ENCODE data around the gene INSRR.

Gene INSRR

GRCh38 chr1:156823210-156823790, 35.6 kb downstream of the INSRR start:
- H3K27ac ChIP-seq (ENCODE audit: low read depth, low read length), result no peak overlapping the region
- no peaks in the 10 kb centered on the region for H3K9me2 ChIP-seq (replicated peaks; ENCODE audit: insufficient read depth, low read length)
- TF ChIP-seq EZH2phosphoT487 (conservative IDR thresholded peaks at IDR 0.05; ENCODE audit: low read length), result no peak
- TF ChIP-seq CTCF (IDR thresholded peaks at IDR 0.05; ENCODE audit: insufficient read depth, low read length, poor library complexity, severe bottlenecking), result no peak
- H2AFZ ChIP-seq (ENCODE audit: low read depth, low read length, severe bottlenecking), result no peak overlapping the region
- H3K4me3 ChIP-seq (ENCODE audit: insufficient read depth, low read length, poor library complexity, severe bottlenecking), result no peak overlapping the region
- H3F3A ChIP-seq (ENCODE audit: insufficient read depth), result no peaks in the 10 kb centered on the region
- H3K27me3 ChIP-seq (ENCODE audit: low read length), result no peaks in the 10 kb centered on the region
- H3K9me3 ChIP-seq (ENCODE audit: insufficient read depth, low read length), result no peaks in the 10 kb centered on the region
- no peaks in the 10 kb centered on the region for H4K20me1 ChIP-seq (ENCODE audit: low read depth, low read length)
- no peak overlapping the region for H3K4me2 ChIP-seq (ENCODE audit: low read depth, low read length, poor library complexity, severe bottlenecking)
- no peaks in the 10 kb centered on the region for H3K79me2 ChIP-seq (ENCODE audit: insufficient read depth, low read length)
- H3K9ac ChIP-seq (ENCODE audit: low read length), result no peak overlapping the region
- no peaks in the 10 kb centered on the region for H3K36me3 ChIP-seq (ENCODE audit: low read length)

- Histone ChIP-seq H3K9ac (ENCODE audit: low read length) (no peak overlapping the region), H3K9me2 (replicated peaks; ENCODE audit: insufficient read depth, low read length) (no peaks in the 10 kb centered on the region), H2AFZ (ENCODE audit: low read depth, low read length, severe bottlenecking) (no peak overlapping the region), H3K9me3 (ENCODE audit: insufficient read depth, low read length) (no peaks in the 10 kb centered on the region), H3K36me3 (ENCODE audit: low read length) (no peaks in the 10 kb centered on the region), H3K79me2 (ENCODE audit: insufficient read depth, low read length) (no peaks in the 10 kb centered on the region), H3K4me3 (ENCODE audit: insufficient read depth, low read length, poor library complexity, severe bottlenecking) (no peak overlapping the region), H3F3A (ENCODE audit: insufficient read depth) (no peaks in the 10 kb centered on the region), H3K4me2 (ENCODE audit: low read depth, low read length, poor library complexity, severe bottlenecking) (no peak overlapping the region), H4K20me1 (ENCODE audit: low read depth, low read length) (no peaks in the 10 kb centered on the region), H3K27me3 (ENCODE audit: low read length) (no peaks in the 10 kb centered on the region), H3K27ac (ENCODE audit: low read depth, low read length) (no peak overlapping the region)
- TF ChIP-seq EZH2phosphoT487 (conservative IDR thresholded peaks at IDR 0.05; ENCODE audit: low read length), result no peak
- no peak for TF ChIP-seq CTCF (IDR thresholded peaks at IDR 0.05; ENCODE audit: insufficient read depth, low read length, poor library complexity, severe bottlenecking)
Observed at GRCh38 chr1:156822680-156823079, 36.2 kb downstream of the INSRR start.

DNA sequence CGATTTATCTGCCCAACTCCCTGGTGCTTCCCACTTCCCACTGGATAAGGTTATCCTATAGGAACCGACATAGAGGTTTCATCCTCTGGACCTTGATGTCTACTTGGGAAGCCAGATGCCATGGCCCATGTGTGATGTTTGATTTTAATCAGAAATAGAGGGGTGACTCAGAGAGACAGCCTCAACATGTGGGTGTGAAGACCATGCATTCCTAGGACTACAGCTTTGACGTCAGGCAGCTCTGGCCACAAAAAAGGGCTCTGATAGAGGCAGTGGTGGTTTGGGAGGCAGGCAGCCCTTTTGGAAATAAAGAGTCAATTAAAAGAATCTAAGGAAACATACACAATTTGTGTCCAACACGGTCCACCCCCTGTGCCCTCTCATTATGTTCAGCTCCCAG, 37.1 kb downstream of the INSRR start:
- TF ChIP-seq CTCF (IDR thresholded peaks at IDR 0.05; ENCODE audit: insufficient read depth, low read length, poor library complexity, severe bottlenecking), result no peak
- no peak for TF ChIP-seq EZH2phosphoT487 (conservative IDR thresholded peaks at IDR 0.05; ENCODE audit: low read length)
- H3K4me2 ChIP-seq (ENCODE audit: low read depth, low read length, poor library complexity, severe bottlenecking), result no peak overlapping the region

More for the DNA sequence above, 37.1 kb downstream of the INSRR start:
- no peaks in the 10 kb centered on the region for H3F3A ChIP-seq (ENCODE audit: insufficient read depth)
- no peaks in the 10 kb centered on the region for H3K9me2 ChIP-seq (replicated peaks; ENCODE audit: insufficient read depth, low read length)
- no peak overlapping the region for H3K27ac ChIP-seq (ENCODE audit: low read depth, low read length)
- no peak overlapping the region for H3K4me3 ChIP-seq (ENCODE audit: insufficient read depth, low read length, poor library complexity, severe bottlenecking)
- H3K27me3 ChIP-seq (ENCODE audit: low read length), result no peaks in the 10 kb centered on the region
- no peak overlapping the region for H3K9ac ChIP-seq (ENCODE audit: low read length)
- no peaks in the 10 kb centered on the region for H3K9me3 ChIP-seq (ENCODE audit: insufficient read depth, low read length)
- H3K79me2 ChIP-seq (ENCODE audit: insufficient read depth, low read length), result no peaks in the 10 kb centered on the region
- H2AFZ ChIP-seq (ENCODE audit: low read depth, low read length, severe bottlenecking), result no peak overlapping the region
- no peaks in the 10 kb centered on the region for H4K20me1 ChIP-seq (ENCODE audit: low read depth, low read length)
- no peaks in the 10 kb centered on the region for H3K36me3 ChIP-seq (ENCODE audit: low read length)
